HUES64 (cell line): Measurements from ENCODE around the gene ALPL. TPM values are rescaled to one million over a fixed set of nuclear protein-coding genes. Genes with fewer than 3 reads are reported as not detected.
A peak's percentile ranks its signal among the peaks of the same experiment; 100 is the strongest.
"Not testable (repeated sequence)": the region's sequence is repeated elsewhere in the genome, so short reads cannot be mapped to it uniquely, and the experiment has no call there.

Source experiments
- H3K27ac ChIP-seq: 2 replicates; pipeline ENCODE4 v1.7.0; 2013; ENCODE audit warnings: low read depth, low read length, inconsistent platforms
- H3K27me3 ChIP-seq: 2 replicates; pipeline ENCODE4 v1.6.1; 2013; ENCODE audit warnings: mild to moderate bottlenecking, low read length; ENCODE audit not compliant: insufficient read depth
- H3K36me3 ChIP-seq: 2 replicates; pipeline ENCODE4 v1.6.1; 2013; ENCODE audit warnings: mild to moderate bottlenecking, low read length; ENCODE audit not compliant: insufficient read depth
- H3K4me1 ChIP-seq: 2 replicates; pipeline ENCODE4 v1.6.1; 2013; ENCODE audit warnings: mild to moderate bottlenecking, low read length, moderate library complexity; ENCODE audit not compliant: insufficient read depth
- H3K4me3 ChIP-seq: 2 replicates; pipeline ENCODE4 v1.5.1; 2013; ENCODE audit warnings: mild to moderate bottlenecking, low read length, moderate library complexity
- H3K9ac ChIP-seq: 2 replicates; pipeline ENCODE4 v1.6.1; 2013; ENCODE audit warnings: mild to moderate bottlenecking, low read depth, low read length
- H3K9me3 ChIP-seq: 2 replicates; pipeline ENCODE4 v1.6.1; 2013; ENCODE audit warnings: low read depth, low read length; ENCODE audit not compliant: insufficient read depth
- WGBS: fragments of 150-250, 120-280 bp; methylation state at CpG from one replicate; pipeline ENCODE4 v1.1.7; 2013; ENCODE audit warnings: missing lambda C conversion rate; 5-methylcytosine and 5-hydroxymethylcytosine counted together
- polyA plus RNA-seq, 2 experiments: library from polyadenylated mRNA; stranded (reverse); fragments of 50-300 nt; gene quantifications; one replicate each; pipeline ENCODE4 v1.2.3, GENCODE V29; 2013

Gene ALPL
- polyA plus RNA-seq (2013, experiment 1 of 2) = 131 TPM
- polyA plus RNA-seq (2013, experiment 2 of 2) = 132 TPM

GRCh38 chr1:21509351-21510112, at the start of gene ALPL:
ALPL (plus strand) TSS chr1:21509423; CDS start chr1:21554082, 44,659 bp downstream.
- Histone ChIP-seq H3K36me3 (peaks cover 4% of the 10 kb centered on the region; the same call in 1 of the 2 replicates), H3K9ac (peak within 1 kb of the TSS; percentile 85), H3K9me3 (no peaks in the 10 kb centered on the region), H3K4me1 (peaks cover 24% of the 10 kb centered on the region), H3K27me3 (peaks cover 12% of the 10 kb centered on the region), H3K4me3 (peak within 1 kb of the TSS; percentile 87), H3K27ac (peak within 1 kb of the TSS; percentile 74)
- under 1% methylated on average over 67 of the region's 67 CpGs for WGBS

- not testable (repeated sequence) for H3K9me3 ChIP-seq, H3K36me3 ChIP-seq, H3K4me1 ChIP-seq, H3K4me3 ChIP-seq, H3K27ac ChIP-seq, H3K27me3 ChIP-seq, H3K9ac ChIP-seq
These were observed 44.1 kb upstream of the ALPL start for GRCh38 chr1:21465127-21465526.

GRCh38 chr1:21467946-21468345, 41.3 kb upstream of the ALPL start:
- WGBS = 89% methylated on average over 4 of the region's 4 CpGs
- H3K4me1 ChIP-seq, H3K27ac ChIP-seq, H3K36me3 ChIP-seq, H3K9ac ChIP-seq, H3K9me3 ChIP-seq, H3K27me3 ChIP-seq: not testable (repeated sequence)
- 0 out of 2 replicates have a peak overlapping the region, but pooled peaks have one; percentile 28 for H3K4me3 ChIP-seq

GRCh38 chr1:21468599-21468998, 40.6 kb upstream of the ALPL start:
- Histone ChIP-seq H3K9ac (no peak overlapping the region), H3K36me3 (0 out of 2 replicates have a peak, but pooled peaks cover 3% of the 10 kb centered on the region), H3K9me3 (no peaks in the 10 kb centered on the region), H3K27me3 (no peaks in the 10 kb centered on the region), H3K4me1 (peaks cover 9% of the 10 kb centered on the region), H3K27ac (no peak overlapping the region), H3K4me3 (no peak overlapping the region)
- WGBS = 71% methylated on average over 10 of the region's 10 CpGs

- Histone ChIP-seq H3K9me3 (no peaks in the 10 kb centered on the region), H3K27me3 (no peaks in the 10 kb centered on the region), H3K36me3 (peaks cover 7% of the 10 kb centered on the region; the same call in 1 of the 2 replicates), H3K4me3 (no peak overlapping the region), H3K9ac (no peak overlapping the region), H3K4me1 (peaks cover 9% of the 10 kb centered on the region), H3K27ac (no peak overlapping the region)
- 94% methylated on average over 9 of the region's 9 CpGs for WGBS
These were observed 39.6 kb upstream of the ALPL start for GRCh38 chr1:21469581-21469980.

- Histone ChIP-seq H3K9me3 (no peaks in the 10 kb centered on the region), H3K36me3 (peaks cover 9% of the 10 kb centered on the region), H3K27ac (no peak overlapping the region), H3K4me3 (no peak overlapping the region), H3K4me1 (peaks cover 7% of the 10 kb centered on the region), H3K27me3 (no peaks in the 10 kb centered on the region), H3K9ac (no peak overlapping the region)
- 95% methylated on average over 5 of the region's 5 CpGs for WGBS
These were observed 36.4 kb upstream of the ALPL start for GRCh38 chr1:21472861-21473260.

GRCh38 chr1:21478356-21478755, 30.9 kb upstream of the ALPL start:
- no peak overlapping the region for H3K9ac ChIP-seq
- peaks cover 28% of the 10 kb centered on the region for H3K36me3 ChIP-seq
- H3K4me1 ChIP-seq = no peaks in the 10 kb centered on the region
- H3K27ac ChIP-seq = no peak overlapping the region
- H3K27me3 ChIP-seq = peaks cover 3% of the 10 kb centered on the region; the same call in 1 of the 2 replicates
- 91% methylated on average over 6 of the region's 6 CpGs for WGBS
- no peaks in the 10 kb centered on the region for H3K9me3 ChIP-seq
- no peak overlapping the region for H3K4me3 ChIP-seq

- WGBS = 88% methylated on average over 2 of the region's 4 CpGs
- H3K4me3 ChIP-seq, H3K27ac ChIP-seq, H3K27me3 ChIP-seq, H3K36me3 ChIP-seq, H3K9me3 ChIP-seq, H3K9ac ChIP-seq, H3K4me1 ChIP-seq: not testable (repeated sequence)
These were observed 25.3 kb upstream of the ALPL start for GRCh38 chr1:21483881-21484280.

- no peak overlapping the region for H3K9ac ChIP-seq
- H3K4me3 ChIP-seq = no peak overlapping the region
- 94% methylated on average over 11 of the region's 11 CpGs for WGBS
- H3K36me3 ChIP-seq = no peaks in the 10 kb centered on the region
- H3K4me1 ChIP-seq = no peaks in the 10 kb centered on the region
- H3K27me3 ChIP-seq = no peaks in the 10 kb centered on the region
- peaks cover 12% of the 10 kb centered on the region for H3K9me3 ChIP-seq
- H3K27ac ChIP-seq = no peak overlapping the region
These were observed 20.1 kb upstream of the ALPL start for GRCh38 chr1:21489146-21489545.

GRCh38 chr1:21490774-21491487, 18.3 kb upstream of the ALPL start:
- H3K9ac ChIP-seq = no peak overlapping the region
- H3K4me1 ChIP-seq = no peaks in the 10 kb centered on the region
- H3K36me3 ChIP-seq = no peaks in the 10 kb centered on the region
- no peaks in the 10 kb centered on the region for H3K27me3 ChIP-seq
- WGBS = 90% methylated on average over 11 of the region's 11 CpGs
- no peak overlapping the region for H3K4me3 ChIP-seq
- H3K27ac ChIP-seq = no peak overlapping the region
- peaks cover 12% of the 10 kb centered on the region for H3K9me3 ChIP-seq

GRCh38 chr1:21491488-21492355, 17.5 kb upstream of the ALPL start:
- no peaks in the 10 kb centered on the region for H3K27me3 ChIP-seq
- 71% methylated on average over 8 of the region's 8 CpGs for WGBS
- no peak overlapping the region for H3K9ac ChIP-seq
- H3K27ac ChIP-seq = no peak overlapping the region
- peaks cover 12% of the 10 kb centered on the region for H3K9me3 ChIP-seq
- H3K4me3 ChIP-seq = no peak overlapping the region
- H3K4me1 ChIP-seq = no peaks in the 10 kb centered on the region
- H3K36me3 ChIP-seq = no peaks in the 10 kb centered on the region
